GM19324 (cell line): ENCODE results near the gene MAZ.

Source experiments
- ATAC-seq: cut with Tn5 transposase; IDR thresholded peaks from one replicate; pipeline ENCODE4 v1.9.1; 2021; ENCODE audit warnings: mild to moderate bottlenecking, moderate library complexity; ENCODE audit not compliant: unreplicated experiment, low FRiP score

The MAZ gene

GRCh38 chr16:29807426-29808218 is 1.3 kb downstream of the MAZ start:
- ATAC-seq = peak; percentile 9

GRCh38 chr16:29808219-29808900 is 2.0 kb downstream of the MAZ start:
- ATAC-seq = no peak

GRCh38 chr16:29809031-29809747 is 2.9 kb downstream of the MAZ start:
- no peak for ATAC-seq

GRCh38 chr16:29809850-29810698 is 3.7 kb downstream of the MAZ start:
- no peak for ATAC-seq

- ATAC-seq = no peak
Measured at GRCh38 chr16:29810699-29811169, 4.4 kb downstream of the MAZ start.

- ATAC-seq = no peak
Measured at GRCh38 chr16:29811170-29811895, 5.0 kb downstream of the MAZ start.

- ATAC-seq = no peak
Measured at GRCh38 chr16:29811896-29812665, 5.8 kb downstream of the MAZ start, which contains the start of gene PRRT2. PRRT2 (plus strand) TSS chr16:29812193; CDS start chr16:29813055, 862 bp downstream.

- ATAC-seq = no peak
Measured at GRCh38 chr16:29812754-29813643, 6.7 kb downstream of the MAZ start.

- no peak for ATAC-seq
Measured at GRCh38 chr16:29813644-29814562, 7.6 kb downstream of the MAZ start.

- no peak for ATAC-seq
Measured at GRCh38 chr16:29814592-29814991, 8.3 kb downstream of the MAZ start.

- no peak for ATAC-seq
Measured at GRCh38 chr16:29815032-29815721, 8.8 kb downstream of the MAZ start.

GRCh38 chr16:29815793-29816693 is 9.7 kb downstream of the MAZ start, which contains the start of gene PAGR1:
PAGR1 (plus strand) TSS chr16:29816152; CDS start chr16:29816526, 374 bp downstream.
- ATAC-seq = peak; percentile 75

- ATAC-seq = peak; percentile 11
Measured at GRCh38 chr16:29816694-29817441, 10.5 kb downstream of the MAZ start.

- ATAC-seq = no peak
Measured at GRCh38 chr16:29818082-29818481, 11.8 kb downstream of the MAZ start.
